Hypothalamus (tissue), 51 donors: Measurements from ENCODE around the gene RALGPS2.

Experiments used
- DNase-seq, 51 donors: peaks; one replicate each; lab custom pipeline; 2025; lab: John Stamatoyannopoulos, UW

The RALGPS2 gene

GRCh38 chr1:178724728-178725465 is at the start of gene RALGPS2:
Gene RALGPS2, plus strand, starts transcription at chr1:178725244. Its CDS starts 51,521 bp downstream, at chr1:178776765.
- peak in 46 of 51 donors; percentile 8 to 80 (median 36) for DNase-seq

GRCh38 chr1:178679237-178679636 is 45.8 kb upstream of the RALGPS2 start:
- DNase-seq: no peak

GRCh38 chr1:178682429-178682828 is 42.6 kb upstream of the RALGPS2 start:
- DNase-seq: no peak

- no peak for DNase-seq
Observed at GRCh38 chr1:178682886-178683285, 42.2 kb upstream of the RALGPS2 start.

GRCh38 chr1:178683291-178683690 is 41.8 kb upstream of the RALGPS2 start:
- no peak for DNase-seq

GRCh38 chr1:178684111-178684510 is 40.9 kb upstream of the RALGPS2 start:
- DNase-seq: no peak

- DNase-seq: no peak
Observed at GRCh38 chr1:178684542-178685000, 40.5 kb upstream of the RALGPS2 start.

GRCh38 chr1:178686407-178686806 is 38.6 kb upstream of the RALGPS2 start:
- no peak for DNase-seq

GRCh38 chr1:178688244-178688643 is 36.8 kb upstream of the RALGPS2 start:
- no peak for DNase-seq

GRCh38 chr1:178689769-178690168 is 35.3 kb upstream of the RALGPS2 start:
- no peak for DNase-seq

GRCh38 chr1:178690496-178690895 is 34.5 kb upstream of the RALGPS2 start:
- DNase-seq: no peak

GRCh38 chr1:178692564-178693327 is 32.3 kb upstream of the RALGPS2 start:
- no peak for DNase-seq

GRCh38 chr1:178693366-178693765 is 31.7 kb upstream of the RALGPS2 start:
- DNase-seq: no peak

GRCh38 chr1:178694923-178695525 is 30.0 kb upstream of the RALGPS2 start:
- DNase-seq: no peak

- no peak for DNase-seq
Observed at GRCh38 chr1:178702146-178702545, 22.9 kb upstream of the RALGPS2 start.

GRCh38 chr1:178704833-178705232 is 20.2 kb upstream of the RALGPS2 start:
- DNase-seq: no peak

GRCh38 chr1:178706432-178706831 is 18.6 kb upstream of the RALGPS2 start:
- no peak for DNase-seq

- DNase-seq: no peak
Observed at GRCh38 chr1:178713259-178713658, 11.8 kb upstream of the RALGPS2 start.

GRCh38 chr1:178714453-178714852 is 10.6 kb upstream of the RALGPS2 start:
- no peak for DNase-seq

- no peak for DNase-seq
Observed at GRCh38 chr1:178716111-178716510, 8.9 kb upstream of the RALGPS2 start.

GRCh38 chr1:178718520-178718919 is 6.5 kb upstream of the RALGPS2 start:
- no peak for DNase-seq

- no peak for DNase-seq
Observed at GRCh38 chr1:178723546-178723945, 1.5 kb upstream of the RALGPS2 start.
